ENCODE results near the gene VPS13C.
A peak's percentile ranks its signal among the peaks of the same experiment; 100 is the strongest.
"Not testable (repeated sequence)": the region's sequence is repeated elsewhere in the genome, so short reads cannot be mapped to it uniquely, and the experiment has no call there.

Gene VPS13C

GRCh38 chr15:62050115-62050514 lies 10.1 kb downstream of the VPS13C start:
- DNase-seq (ENCODE audit: low read depth, low spot score) = no peak
- H3K27ac ChIP-seq = no peak overlapping the region

DNA sequence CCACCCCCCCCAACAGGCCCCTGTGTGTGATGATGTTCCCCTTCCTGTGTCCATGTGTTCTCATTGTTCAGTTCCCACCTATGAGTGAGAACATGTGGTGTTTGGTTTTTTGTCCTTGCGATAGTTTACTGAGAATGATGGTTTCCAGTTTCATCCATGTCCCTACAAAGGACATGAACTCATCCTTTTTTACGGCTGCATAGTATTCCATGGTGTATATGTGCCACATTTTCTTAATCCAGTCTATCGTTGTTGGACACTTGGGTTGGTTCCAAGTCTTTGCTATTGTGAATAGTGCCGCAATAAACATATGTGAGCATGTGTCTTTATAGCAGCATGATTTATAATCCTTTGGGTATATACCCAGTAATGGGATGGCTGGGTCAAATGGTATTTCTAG lies 12.0 kb downstream of the VPS13C start:
- not testable (repeated sequence) for H3K27ac ChIP-seq; DNase-seq (ENCODE audit: low read depth, low spot score)

GRCh38 chr15:62047282-62047827 lies 12.9 kb downstream of the VPS13C start:
- no peak for DNase-seq (ENCODE audit: low read depth, low spot score)

DNA sequence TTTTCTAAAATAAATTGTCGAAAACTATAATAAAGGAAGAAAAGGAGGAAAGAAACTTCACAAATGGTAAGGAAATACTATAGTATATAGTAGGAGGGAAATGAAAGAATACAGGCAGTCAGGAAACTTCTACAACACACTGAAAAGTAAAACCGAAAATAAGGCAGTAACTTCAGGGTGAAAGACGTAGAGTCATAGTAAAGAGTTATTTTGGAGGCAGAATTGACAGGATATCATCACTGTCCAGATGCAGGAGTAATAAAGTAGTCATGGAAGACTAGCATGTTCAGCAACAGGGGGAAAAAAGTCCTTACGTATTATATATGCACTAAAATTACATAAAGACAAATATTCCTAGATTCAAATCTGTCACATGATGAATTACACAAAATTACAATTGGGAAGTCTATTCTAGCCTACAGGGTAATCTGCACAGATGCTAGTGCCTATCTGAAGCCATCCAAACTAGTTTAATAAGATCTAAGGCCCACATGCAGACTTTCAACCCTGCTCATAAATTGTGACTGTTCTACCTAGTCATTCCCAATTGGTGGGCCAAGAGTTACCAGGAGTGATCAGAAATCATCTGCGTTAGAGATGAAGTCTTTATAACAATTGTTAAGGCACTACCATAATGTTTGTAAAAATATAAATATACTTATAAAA lies 14.0 kb downstream of the VPS13C start:
- DNase-seq (ENCODE audit: low read depth, low spot score) = no peak
- H3K27ac ChIP-seq = no peak overlapping the region

More at GRCh38 chr15:62047282-62047827, 12.9 kb downstream of the VPS13C start:
- H3K27ac ChIP-seq = no peak overlapping the region

DNA sequence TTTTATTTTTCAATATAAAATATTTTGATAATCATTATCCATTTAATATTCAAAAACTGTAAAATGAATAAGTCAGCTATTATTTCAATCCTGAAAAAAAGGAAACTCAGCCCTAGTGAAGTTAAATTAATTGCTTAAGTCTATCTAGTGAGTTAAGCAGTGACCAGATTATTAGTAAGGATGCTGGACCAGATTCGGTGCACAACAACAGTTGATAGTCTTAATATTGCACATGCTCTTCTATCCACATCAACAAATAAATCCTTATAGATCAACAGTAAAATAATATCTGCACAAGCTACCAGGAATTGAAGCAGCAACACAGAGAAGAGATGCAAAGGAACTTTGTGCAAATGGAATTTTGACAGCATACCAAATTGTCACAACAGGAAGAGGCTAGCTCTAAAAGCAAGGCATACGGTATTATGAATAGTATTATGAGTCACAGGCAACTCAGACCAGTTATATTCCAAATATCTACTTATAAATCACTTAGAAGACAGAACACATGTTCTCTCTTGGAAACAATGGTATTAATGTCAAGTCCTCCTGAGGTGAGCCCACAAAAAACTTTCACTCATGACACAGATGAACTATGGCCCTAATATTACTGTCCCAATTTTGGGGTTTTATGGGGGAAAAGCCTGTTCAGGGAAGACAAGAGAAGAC lies 24.9 kb downstream of the VPS13C start:
- H3K27ac ChIP-seq = no peak overlapping the region

DNA sequence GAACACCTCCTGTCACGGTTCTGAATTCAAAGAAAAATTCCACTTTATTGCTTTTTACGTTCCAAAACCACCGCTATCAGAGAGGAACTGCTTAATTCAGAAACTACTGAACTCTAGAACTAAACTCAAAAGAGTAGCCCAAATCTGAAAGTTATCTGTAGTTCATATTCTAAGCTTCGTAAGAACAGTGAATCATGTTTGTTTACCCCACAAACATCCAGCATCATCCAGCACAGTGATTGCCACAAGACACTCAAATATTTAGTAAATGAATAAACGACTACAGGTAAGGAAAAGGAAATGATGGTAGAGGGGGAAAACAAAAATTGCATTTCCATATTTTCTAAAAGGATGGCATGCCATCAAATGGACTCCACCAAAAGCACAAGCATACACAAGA lies 32.3 kb downstream of the VPS13C start:
- no peak for DNase-seq (ENCODE audit: low read depth, low spot score)
- H3K27ac ChIP-seq = no peak overlapping the region

More for the DNA sequence above, 24.9 kb downstream of the VPS13C start:
- no peak for DNase-seq (ENCODE audit: low read depth, low spot score)

GRCh38 chr15:62027263-62027565 lies 33.0 kb downstream of the VPS13C start:
- no peak for DNase-seq (ENCODE audit: low read depth, low spot score)
- H3K27ac ChIP-seq = no peak overlapping the region

GRCh38 chr15:62026487-62027262 lies 33.6 kb downstream of the VPS13C start:
- no peak for DNase-seq (ENCODE audit: low read depth, low spot score)
- no peak overlapping the region for H3K27ac ChIP-seq

GRCh38 chr15:62021991-62022600 lies 38.2 kb downstream of the VPS13C start:
- H3K27ac ChIP-seq = no peak overlapping the region
- DNase-seq (ENCODE audit: low read depth, low spot score) = no peak

DNA sequence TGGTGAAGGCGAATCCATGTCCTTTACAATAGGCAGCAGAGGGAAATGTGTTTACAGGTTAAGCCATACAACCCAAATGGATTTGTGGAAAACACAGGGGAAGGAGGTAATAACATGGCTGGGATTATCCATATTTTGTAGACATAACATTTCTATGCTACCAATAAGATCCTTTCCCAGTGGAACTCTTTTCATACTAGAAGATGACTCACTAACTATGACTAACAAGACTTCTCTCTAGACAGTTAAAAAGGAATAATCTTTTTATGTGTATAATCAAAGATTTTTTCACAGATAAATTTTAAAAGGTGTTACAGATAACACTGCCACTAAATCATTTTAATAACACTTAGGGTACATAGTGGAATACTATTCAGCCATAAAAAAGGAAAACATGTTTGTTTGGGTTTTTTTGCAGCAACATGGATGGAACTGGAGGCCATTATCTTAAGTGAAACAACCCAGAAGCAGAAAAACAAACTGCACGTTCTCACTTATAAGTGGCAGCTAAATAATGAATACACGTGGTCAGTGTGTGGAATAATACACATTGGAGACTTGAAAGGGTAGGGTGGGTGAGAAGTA lies 39.6 kb downstream of the VPS13C start:
- no peak overlapping the region for H3K27ac ChIP-seq
- DNase-seq (ENCODE audit: low read depth, low spot score) = no peak

GRCh38 chr15:62005354-62005753 lies 54.9 kb downstream of the VPS13C start:
- DNase-seq (ENCODE audit: low read depth, low spot score); H3K27ac ChIP-seq: not testable (repeated sequence)

- DNase-seq (ENCODE audit: low read depth, low spot score) = no peak
- H3K27ac ChIP-seq = no peak overlapping the region
Observed at GRCh38 chr15:61997786-61998185, 62.5 kb downstream of the VPS13C start.

- DNase-seq (ENCODE audit: low read depth, low spot score) = no peak
- no peak overlapping the region for H3K27ac ChIP-seq
Observed at GRCh38 chr15:61996056-61996635, 64.1 kb downstream of the VPS13C start.

DNA sequence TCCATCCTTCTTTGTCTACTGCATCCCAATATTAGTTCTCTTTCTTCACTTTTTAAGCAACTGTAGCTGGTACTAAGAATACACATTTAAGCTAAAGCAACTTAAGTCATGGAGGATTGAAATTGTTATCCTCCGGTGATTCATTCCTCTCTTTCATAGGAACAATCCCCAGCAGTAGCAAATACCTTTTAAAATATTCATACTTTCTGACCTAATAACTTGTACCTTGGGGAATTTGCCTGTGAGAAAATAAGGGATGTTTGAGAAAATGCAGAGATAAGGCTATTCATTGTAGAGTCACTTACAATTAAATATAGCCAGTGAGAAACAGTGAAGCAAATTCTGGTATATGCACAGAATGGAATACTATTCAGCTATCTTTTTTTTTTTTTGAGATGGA lies 66.0 kb downstream of the VPS13C start:
- H3K27ac ChIP-seq = no peak overlapping the region
- no peak for DNase-seq (ENCODE audit: low read depth, low spot score)

GRCh38 chr15:61992518-61992917 lies 67.7 kb downstream of the VPS13C start:
- DNase-seq (ENCODE audit: low read depth, low spot score) = no peak

DNA sequence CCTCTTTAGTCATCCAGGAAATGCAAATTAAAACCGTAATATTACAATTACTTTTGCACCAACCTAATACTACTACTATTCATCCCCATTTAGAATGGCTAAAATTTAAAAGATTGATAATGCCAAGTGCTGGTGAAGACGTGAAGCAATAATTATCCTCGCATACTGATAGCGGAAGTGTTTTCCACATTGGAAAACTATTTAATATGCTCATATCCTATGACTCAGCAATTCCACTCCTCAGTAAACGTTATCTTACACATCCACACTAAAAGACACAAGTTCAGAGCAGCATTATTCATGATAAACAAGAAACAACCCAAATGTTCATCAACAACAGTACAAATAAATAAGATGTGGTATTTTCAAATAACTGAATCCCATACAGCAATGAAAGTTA lies 70.6 kb downstream of the VPS13C start:
- DNase-seq (ENCODE audit: low read depth, low spot score) = no peak

More at GRCh38 chr15:61992518-61992917, 67.7 kb downstream of the VPS13C start:
- H3K27ac ChIP-seq = no peak overlapping the region

GRCh38 chr15:61987824-61988223 lies 72.4 kb downstream of the VPS13C start:
- DNase-seq (ENCODE audit: low read depth, low spot score) = no peak
- H3K27ac ChIP-seq = no peak overlapping the region

More for the DNA sequence above, 70.6 kb downstream of the VPS13C start:
- H3K27ac ChIP-seq = no peak overlapping the region

GRCh38 chr15:61983081-61983480 lies 77.2 kb downstream of the VPS13C start:
- DNase-seq (ENCODE audit: low read depth, low spot score) = peak; percentile 18
- no peak overlapping the region for H3K27ac ChIP-seq

GRCh38 chr15:61978225-61978624 lies 82.0 kb downstream of the VPS13C start:
- H3K27ac ChIP-seq = no peak overlapping the region
- DNase-seq (ENCODE audit: low read depth, low spot score) = no peak

GRCh38 chr15:61974759-61975158 lies 85.5 kb downstream of the VPS13C start:
- DNase-seq (ENCODE audit: low read depth, low spot score) = peak; percentile 27
- H3K27ac ChIP-seq = no peak overlapping the region
